SKM-1 treated with dmso at 0.1 percent for 144 hours (cell line): ENCODE results near the gene DEAF1.

ENCODE experiments used
- DNase-seq: peaks from one replicate; lab custom pipeline; 2025; ENCODE audit not compliant: unreplicated experiment; lab: John Stamatoyannopoulos, UW

DEAF1 gene

DNA sequence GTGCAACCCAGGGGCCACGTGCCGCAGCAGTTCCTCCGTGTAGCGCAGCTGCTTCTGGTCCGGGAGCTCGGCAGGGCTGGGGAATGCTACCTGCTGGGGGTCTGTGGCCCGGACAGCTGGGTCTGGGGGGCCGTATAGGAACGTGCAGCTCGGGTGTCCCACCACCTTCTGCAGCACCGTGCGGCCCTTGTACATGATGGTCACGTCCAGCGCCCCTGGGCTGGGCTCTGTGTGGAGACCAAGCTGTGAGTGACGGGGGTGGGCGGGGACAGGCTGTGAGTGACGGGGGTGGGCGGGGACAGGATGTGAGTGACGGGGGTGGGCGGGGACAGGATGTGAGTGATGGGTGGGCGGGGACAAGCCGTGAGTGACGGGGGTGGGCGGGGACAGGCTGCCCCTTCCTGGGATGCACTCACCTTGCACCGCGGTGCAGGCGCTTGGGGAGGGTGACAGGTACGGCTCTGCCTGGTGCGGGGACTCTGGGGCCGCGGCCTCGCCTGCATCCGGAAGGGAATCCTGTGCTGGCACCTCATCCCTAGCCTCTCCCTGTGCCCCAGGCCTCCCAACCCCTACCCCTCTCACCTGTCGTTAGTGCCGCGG, 81.6 kb downstream of the DEAF1 start:
- DNase-seq, result no peak

DNA sequence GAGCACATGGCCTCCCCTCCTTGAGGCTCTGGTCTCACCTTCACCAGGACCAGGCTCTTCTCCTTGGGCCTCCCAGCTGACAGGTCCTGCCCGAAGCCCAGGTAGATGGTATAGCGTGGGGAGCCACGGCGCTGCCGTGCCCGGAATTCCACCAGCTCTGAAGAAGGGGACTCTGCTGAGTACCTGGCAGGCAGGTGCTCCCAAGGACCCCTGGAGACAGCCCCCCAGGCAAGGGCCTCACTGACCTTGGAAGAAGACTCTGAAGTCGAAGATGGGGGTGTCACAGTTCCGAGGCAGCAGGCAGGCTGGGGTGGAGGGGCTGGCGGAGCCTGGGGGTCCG, 82.1 kb downstream of the DEAF1 start:
- no peak for DNase-seq

- no peak for DNase-seq
Measured at GRCh38 chr11:612201-612960, 82.6 kb downstream of the DEAF1 start.

DNA sequence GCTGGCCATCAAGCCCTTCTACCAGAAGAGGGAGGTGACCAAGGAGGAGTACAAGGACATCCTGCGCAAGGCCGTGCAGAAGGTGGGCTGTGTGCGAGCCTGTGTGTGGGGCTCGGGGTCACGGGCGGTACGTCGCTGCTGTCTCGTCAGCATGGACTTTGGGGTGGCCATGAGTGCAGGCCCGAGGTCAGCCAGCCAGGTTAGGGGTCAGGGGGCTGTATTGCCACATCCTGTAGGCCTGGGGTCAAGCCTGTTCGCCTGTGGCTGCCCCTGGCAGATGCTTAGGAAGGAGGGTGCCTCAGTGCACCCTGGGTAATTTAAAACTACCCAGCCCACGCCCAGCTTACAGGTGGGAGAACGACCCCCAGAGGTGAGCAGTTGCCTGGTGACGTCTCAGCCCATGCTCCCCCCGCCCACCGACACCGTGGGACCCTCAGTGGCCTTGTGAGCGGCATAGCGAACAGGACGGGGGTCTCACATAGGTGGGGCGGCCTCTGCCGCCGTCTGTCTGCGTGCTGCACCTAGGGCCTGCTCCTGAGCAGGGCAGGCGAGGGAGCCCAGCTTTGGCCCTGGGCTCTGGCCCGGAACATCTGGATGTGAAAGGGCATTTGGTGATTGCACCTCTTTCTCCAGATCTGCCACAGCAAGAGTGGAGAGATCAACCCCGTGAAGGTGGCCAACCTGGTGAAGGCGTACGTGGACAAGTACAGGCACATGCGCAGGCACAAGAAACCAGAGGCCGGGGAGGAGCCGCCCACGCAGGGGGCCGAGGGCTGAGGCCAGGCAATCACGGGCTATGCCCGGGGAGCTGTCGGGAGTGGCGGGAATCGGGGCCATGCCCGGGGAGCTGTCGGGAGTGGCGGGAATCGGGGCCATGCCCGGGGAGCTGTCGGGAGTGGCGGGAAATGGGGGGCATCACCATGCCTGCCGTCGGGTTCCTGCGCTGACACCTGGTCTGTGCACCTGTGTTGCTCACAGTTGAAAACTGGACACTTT, 83.7 kb downstream of the DEAF1 start:
- DNase-seq, result no peak

DNA sequence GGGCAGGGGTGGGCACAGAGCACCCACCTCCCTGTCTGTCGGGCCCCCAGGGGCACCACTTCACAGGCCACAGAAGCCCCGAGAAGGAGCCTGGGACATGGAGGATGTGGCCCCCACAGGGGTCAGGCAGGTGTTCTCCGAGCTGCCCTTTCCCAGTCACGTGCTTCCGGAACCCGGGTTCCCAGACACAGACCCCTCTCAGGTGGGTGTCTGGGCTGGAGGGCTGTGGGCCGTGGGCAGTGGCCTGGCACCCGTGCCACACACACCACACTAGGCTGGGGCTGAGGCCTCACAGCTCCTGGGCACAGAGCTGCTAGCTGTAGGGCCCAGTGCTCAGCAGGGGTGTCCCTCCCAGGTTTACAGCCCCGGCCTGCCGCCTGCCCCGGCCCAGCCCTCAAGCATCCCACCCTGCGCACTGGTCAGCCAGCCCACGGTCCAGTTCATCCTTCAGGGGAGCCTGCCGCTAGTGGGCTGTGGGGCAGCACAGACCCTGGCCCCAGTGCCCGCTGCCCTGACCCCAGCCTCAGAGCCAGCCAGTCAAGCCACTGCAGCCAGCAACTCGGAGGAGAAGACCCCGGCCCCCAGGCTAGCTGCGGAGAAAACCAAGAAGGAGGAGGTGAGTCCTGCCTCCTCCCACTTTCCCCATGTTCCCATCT, 84.7 kb downstream of the DEAF1 start:
- DNase-seq, result no peak

- DNase-seq, result no peak
Measured at GRCh38 chr11:609341-609811, 85.6 kb downstream of the DEAF1 start.

GRCh38 chr11:608791-609251, 86.2 kb downstream of the DEAF1 start:
- DNase-seq, result no peak

DNA sequence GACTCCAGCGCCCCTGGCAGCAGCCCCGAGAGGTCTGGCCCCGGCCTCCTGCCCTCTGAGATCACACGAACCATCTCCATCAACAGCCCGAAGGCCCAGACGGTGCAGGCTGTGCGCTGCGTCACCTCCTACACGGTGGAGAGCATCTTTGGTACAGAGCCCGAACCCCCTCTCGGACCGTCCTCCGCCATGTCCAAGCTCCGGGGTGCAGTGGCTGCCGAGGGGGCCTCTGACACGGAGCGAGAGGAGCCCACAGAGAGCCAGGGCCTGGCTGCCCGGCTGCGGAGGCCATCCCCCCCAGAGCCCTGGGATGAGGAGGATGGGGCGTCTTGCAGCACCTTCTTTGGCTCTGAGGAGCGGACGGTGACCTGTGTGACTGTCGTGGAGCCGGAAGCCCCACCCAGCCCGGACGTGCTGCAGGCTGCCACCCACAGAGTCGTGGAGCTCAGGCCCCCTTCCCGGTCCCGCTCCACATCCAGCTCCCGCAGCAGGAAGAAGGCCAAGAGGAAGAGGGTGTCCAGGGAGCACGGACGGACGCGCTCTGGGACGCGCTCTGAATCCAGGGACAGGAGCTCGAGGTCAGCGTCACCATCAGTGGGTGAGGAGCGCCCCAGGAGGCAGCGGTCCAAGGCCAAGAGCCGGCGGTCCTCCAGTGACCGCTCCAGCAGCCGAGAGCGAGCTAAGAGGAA, 86.9 kb downstream of the DEAF1 start:
- no peak for DNase-seq

DNA sequence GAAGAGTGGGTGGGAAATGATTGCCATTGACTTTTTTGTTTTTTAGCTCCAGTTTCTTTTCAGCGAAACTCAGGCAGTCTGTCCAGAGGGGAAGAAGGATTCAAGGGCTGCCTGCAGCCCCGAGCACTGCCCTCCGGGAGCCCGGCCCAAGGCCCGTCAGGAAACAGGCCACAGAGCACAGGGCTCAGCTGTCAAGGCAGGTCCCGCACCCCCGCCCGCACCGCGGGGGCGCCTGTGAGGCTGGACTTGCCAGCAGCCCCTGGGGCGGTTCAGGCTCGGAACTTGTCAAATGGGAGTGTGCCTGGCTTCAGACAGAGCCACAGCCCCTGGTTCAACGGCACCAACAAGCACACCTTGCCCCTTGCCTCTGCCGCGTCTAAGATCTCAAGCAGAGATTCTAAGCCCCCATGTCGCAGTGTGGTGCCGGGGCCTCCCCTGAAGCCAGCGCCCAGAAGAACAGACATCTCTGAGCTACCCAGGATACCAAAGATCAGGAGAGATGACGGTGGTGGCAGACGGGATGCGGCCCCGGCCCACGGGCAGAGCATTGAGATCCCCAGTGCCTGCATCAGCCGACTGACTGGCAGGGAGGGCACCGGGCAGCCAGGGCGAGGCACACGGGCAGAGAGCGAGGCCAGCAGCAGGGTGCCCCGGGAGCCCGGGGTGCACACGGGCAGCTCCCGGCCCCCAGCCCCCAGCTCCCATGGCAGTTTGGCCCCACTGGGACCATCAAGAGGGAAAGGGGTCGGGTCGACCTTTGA, 87.8 kb downstream of the DEAF1 start:
- no peak for DNase-seq

- no peak for DNase-seq
Measured at GRCh38 chr11:606245-606644, 88.8 kb downstream of the DEAF1 start.

DNA sequence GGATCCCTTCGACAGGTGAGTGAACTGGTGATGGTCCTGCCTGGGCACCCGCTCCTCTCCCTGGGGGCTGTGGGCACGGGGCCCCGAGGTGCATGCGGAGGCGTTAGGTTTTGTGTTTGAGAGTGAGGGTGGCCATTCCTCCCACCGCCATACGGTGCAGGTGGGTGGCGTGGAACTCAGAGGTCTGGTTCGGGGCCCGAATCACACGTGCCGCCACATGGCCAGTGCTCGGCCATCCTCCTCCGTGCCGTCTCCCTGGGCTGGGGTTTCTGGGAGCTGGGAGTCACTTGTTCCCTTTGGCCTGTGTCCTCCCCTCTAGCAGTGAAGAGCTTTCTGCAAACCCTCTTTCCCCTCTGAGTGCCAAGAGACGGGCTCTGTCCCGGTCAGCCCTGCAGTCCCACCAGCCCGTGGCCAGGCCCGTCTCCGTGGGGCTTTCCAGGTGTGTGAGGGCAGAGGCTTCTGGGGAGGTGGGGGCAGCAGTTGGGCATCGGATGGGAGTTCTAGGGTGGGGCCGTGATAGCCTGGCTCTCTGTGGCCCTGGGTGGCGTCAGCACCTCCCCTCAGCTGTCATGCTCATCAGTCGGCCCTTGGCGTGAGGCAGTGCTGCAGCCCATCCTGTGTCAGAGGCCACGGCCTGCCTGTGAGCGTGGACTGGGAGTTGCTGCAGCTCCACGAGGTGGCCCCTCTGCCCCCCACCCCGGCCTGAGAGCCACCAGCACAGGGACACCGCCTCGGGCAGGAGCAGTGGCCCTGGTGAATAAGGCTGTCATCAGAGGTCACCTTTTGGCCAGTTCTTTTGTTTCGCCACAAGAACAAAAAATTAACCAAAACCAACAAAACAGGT, 89.5 kb downstream of the DEAF1 start:
- no peak for DNase-seq

GRCh38 chr11:603154-603553, 91.9 kb downstream of the DEAF1 start:
- DNase-seq, result no peak

DNA sequence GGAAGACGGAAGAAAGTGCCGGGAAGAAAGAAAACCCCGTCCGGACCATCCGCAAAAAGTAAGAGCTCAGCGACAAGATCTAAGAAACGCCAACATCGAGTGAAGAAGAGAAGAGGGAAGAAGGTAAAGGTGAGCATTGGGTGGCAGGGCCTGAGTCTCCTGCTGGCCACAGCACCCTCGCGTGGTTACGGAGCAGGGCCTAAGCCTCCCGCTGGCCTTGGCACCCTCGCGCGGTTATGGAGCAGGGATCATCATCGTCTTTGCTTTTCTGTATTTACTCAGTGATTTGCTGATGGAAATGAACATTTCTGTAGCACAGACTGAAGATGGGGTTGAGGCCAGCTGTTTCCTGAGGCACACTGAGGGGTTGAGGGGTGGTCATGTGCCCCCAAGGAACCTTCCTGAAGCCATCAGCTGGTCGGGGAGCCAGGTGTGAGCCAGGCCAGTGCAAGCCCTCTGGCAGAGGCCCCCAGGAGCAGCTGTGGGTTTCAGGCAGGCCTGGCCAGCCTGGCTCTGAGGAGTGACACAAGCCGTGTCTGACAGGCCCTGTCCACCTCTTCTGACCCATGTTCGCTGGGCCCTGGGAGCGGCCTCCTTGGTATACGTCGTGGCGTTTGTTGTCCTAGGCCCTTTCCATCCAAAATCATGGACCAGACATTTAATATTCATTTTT, 93.3 kb downstream of the DEAF1 start:
- no peak for DNase-seq

GRCh38 chr11:598005-598680, 96.9 kb downstream of the DEAF1 start:
- DNase-seq, result no peak

GRCh38 chr11:597166-597725, 97.8 kb downstream of the DEAF1 start:
- no peak for DNase-seq

DNA sequence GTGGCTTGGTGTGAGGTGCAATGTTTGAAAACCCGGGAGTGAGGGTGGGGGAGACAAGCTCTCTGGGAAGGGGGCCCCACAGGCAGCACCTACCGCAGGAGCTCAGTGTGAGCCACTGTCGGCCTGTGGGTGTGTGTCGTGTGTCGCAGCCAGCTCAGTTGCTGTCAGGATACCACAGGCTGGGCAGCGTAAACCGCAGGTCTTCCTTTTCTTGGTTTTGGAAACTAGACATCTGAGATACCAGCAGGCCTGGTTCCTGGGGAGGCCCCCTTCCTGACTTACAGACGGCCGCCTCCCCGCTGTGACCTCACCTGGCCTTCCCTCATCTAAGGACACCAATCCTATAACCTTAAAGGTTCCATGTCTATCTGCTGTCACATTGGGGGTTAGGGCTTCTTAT, 98.6 kb downstream of the DEAF1 start:
- no peak for DNase-seq

GRCh38 chr11:595400-595799, 99.6 kb downstream of the DEAF1 start:
- DNase-seq, result no peak
